CD4-positive, alpha-beta T cell treated with Interferon alpha-2 for 1 hour (primary cell): ENCODE data around the gene ZNF26.

Source experiments
- DNase-seq, 2 donors: peaks; one replicate each; pipeline ENCODE4 v3.0.0-alpha.2; 2020 to 2022

Gene ZNF26

DNA sequence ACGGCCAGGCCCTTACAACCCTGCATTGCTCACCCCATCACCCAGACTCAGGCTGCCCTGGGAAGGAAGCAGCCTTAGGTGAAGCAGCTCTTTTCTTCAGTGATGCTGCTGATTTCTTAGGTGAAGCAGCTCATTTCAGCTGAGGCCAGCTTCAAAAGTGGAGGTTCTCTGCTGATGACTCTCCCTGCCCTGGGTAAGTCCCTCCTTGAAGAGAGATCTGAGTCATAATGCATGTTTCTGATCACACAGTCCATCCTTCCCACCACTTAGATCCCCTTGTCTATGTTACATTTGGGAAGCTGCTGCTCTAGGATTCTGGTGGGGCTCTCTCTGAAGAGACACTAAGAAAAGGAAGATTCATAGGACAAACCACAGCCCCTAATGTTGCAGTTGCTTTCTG lies 77.4 kb downstream of the ZNF26 start:
- DNase-seq = no peak

DNA sequence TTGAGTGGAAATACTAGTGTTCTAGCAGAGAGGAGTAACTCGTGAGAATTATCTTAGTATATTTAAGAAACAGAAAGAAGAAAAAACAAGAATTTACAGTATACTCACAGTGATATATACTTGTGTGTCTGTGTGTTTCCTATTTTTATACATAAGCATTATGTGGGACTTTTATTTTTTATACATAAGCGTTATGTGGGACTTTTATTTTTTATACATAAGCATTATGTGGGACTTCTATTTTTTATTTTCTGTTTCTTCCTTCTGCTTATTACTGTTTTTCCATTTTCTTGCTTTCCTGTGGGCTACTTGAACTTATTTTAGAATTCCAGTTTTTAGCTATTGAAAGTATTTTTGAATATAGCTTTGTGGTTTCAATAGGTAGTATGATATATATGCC lies 87.7 kb downstream of the ZNF26 start:
- no peak for DNase-seq
